ENCODE measurements around the gene TRABD2B. TPM values are rescaled to one million over a fixed set of nuclear protein-coding genes. Genes with fewer than 3 reads are reported as not detected.

Gene TRABD2B
- polyA plus RNA-seq, 1 donor = 3.0 TPM

GRCh38 chr1:47911892-47912291, 85.3 kb downstream of the TRABD2B start:
- H3K4me3 ChIP-seq (ENCODE audit: low read length) = no peak overlapping the region
- no peaks in the 10 kb centered on the region for H3K9me3 ChIP-seq (ENCODE audit: control insufficient read depth, low read depth, low read length)
- H3K36me3 ChIP-seq (ENCODE audit: control insufficient read depth, insufficient read depth, low read length) = no peaks in the 10 kb centered on the region
- no peak for DNase-seq
- WGBS (ENCODE audit: insufficient coverage, low lambda C conversion rate) = no CpG with 5 or more reads among the region's 4 CpGs
- no peak overlapping the region for H3K27ac ChIP-seq (ENCODE audit: low read length)
- H3K4me1 ChIP-seq (ENCODE audit: control insufficient read depth, insufficient read depth, low read length) = peaks cover 19% of the 10 kb centered on the region
- no peaks in the 10 kb centered on the region for H3K27me3 ChIP-seq (ENCODE audit: control insufficient read depth, insufficient read depth, low read length)

- peaks cover 19% of the 10 kb centered on the region for H3K4me1 ChIP-seq (ENCODE audit: control insufficient read depth, insufficient read depth, low read length)
- no peaks in the 10 kb centered on the region for H3K27me3 ChIP-seq (ENCODE audit: control insufficient read depth, insufficient read depth, low read length)
- DNase-seq = no peak
- H3K4me3 ChIP-seq (ENCODE audit: low read length) = no peak overlapping the region
- H3K27ac ChIP-seq (ENCODE audit: low read length) = no peak overlapping the region
- WGBS (ENCODE audit: insufficient coverage, low lambda C conversion rate) = no CpG with 5 or more reads among the region's 9 CpGs
- no peaks in the 10 kb centered on the region for H3K9me3 ChIP-seq (ENCODE audit: control insufficient read depth, low read depth, low read length)
- H3K36me3 ChIP-seq (ENCODE audit: control insufficient read depth, insufficient read depth, low read length) = no peaks in the 10 kb centered on the region
Observed at GRCh38 chr1:47911424-47911823, 85.8 kb downstream of the TRABD2B start.

- Histone ChIP-seq H3K27ac (ENCODE audit: low read length) (no peak overlapping the region), H3K4me1 (ENCODE audit: control insufficient read depth, insufficient read depth, low read length) (peaks cover 10% of the 10 kb centered on the region), H3K9me3 (ENCODE audit: control insufficient read depth, low read depth, low read length) (no peaks in the 10 kb centered on the region), H3K27me3 (ENCODE audit: control insufficient read depth, insufficient read depth, low read length) (no peaks in the 10 kb centered on the region), H3K36me3 (ENCODE audit: control insufficient read depth, insufficient read depth, low read length) (no peaks in the 10 kb centered on the region), H3K4me3 (ENCODE audit: low read length) (no peak overlapping the region)
- WGBS (ENCODE audit: insufficient coverage, low lambda C conversion rate) = 100% methylated on average over 1 of the region's 2 CpGs
- DNase-seq = no peak
Observed at GRCh38 chr1:47908258-47908657, 88.9 kb downstream of the TRABD2B start.

- Histone ChIP-seq H3K9me3 (ENCODE audit: control insufficient read depth, low read depth, low read length) (no peaks in the 10 kb centered on the region), H3K4me1 (ENCODE audit: control insufficient read depth, insufficient read depth, low read length) (peaks cover 2% of the 10 kb centered on the region), H3K36me3 (ENCODE audit: control insufficient read depth, insufficient read depth, low read length) (no peaks in the 10 kb centered on the region), H3K27ac (ENCODE audit: low read length) (no peak overlapping the region), H3K4me3 (ENCODE audit: low read length) (no peak overlapping the region), H3K27me3 (ENCODE audit: control insufficient read depth, insufficient read depth, low read length) (no peaks in the 10 kb centered on the region)
- DNase-seq = no peak
- no CpG with 5 or more reads among the region's 1 CpG for WGBS (ENCODE audit: insufficient coverage, low lambda C conversion rate)
Observed at GRCh38 chr1:47907177-47907528, 90.0 kb downstream of the TRABD2B start.

- H3K36me3 ChIP-seq (ENCODE audit: control insufficient read depth, insufficient read depth, low read length) = no peaks in the 10 kb centered on the region
- no peaks in the 10 kb centered on the region for H3K9me3 ChIP-seq (ENCODE audit: control insufficient read depth, low read depth, low read length)
- no peak overlapping the region for H3K27ac ChIP-seq (ENCODE audit: low read length)
- DNase-seq = no peak
- H3K27me3 ChIP-seq (ENCODE audit: control insufficient read depth, insufficient read depth, low read length) = no peaks in the 10 kb centered on the region
- WGBS (ENCODE audit: insufficient coverage, low lambda C conversion rate) = no CpG with 5 or more reads among the region's 14 CpGs
- no peak overlapping the region for H3K4me3 ChIP-seq (ENCODE audit: low read length)
- peaks cover 2% of the 10 kb centered on the region for H3K4me1 ChIP-seq (ENCODE audit: control insufficient read depth, insufficient read depth, low read length)
Observed at GRCh38 chr1:47906527-47907176, 90.5 kb downstream of the TRABD2B start.

- H3K9me3 ChIP-seq (ENCODE audit: control insufficient read depth, low read depth, low read length) = no peaks in the 10 kb centered on the region
- H3K36me3 ChIP-seq (ENCODE audit: control insufficient read depth, insufficient read depth, low read length) = no peaks in the 10 kb centered on the region
- WGBS (ENCODE audit: insufficient coverage, low lambda C conversion rate) = no CpG with 5 or more reads among the region's 4 CpGs
- no peak for DNase-seq
- no peak overlapping the region for H3K27ac ChIP-seq (ENCODE audit: low read length)
- no peaks in the 10 kb centered on the region for H3K27me3 ChIP-seq (ENCODE audit: control insufficient read depth, insufficient read depth, low read length)
- H3K4me1 ChIP-seq (ENCODE audit: control insufficient read depth, insufficient read depth, low read length) = peaks cover 2% of the 10 kb centered on the region
- H3K4me3 ChIP-seq (ENCODE audit: low read length) = no peak overlapping the region
Observed at GRCh38 chr1:47906009-47906432, 91.2 kb downstream of the TRABD2B start.

- DNase-seq = no peak
- no peaks in the 10 kb centered on the region for H3K9me3 ChIP-seq (ENCODE audit: control insufficient read depth, low read depth, low read length)
- no peak overlapping the region for H3K27ac ChIP-seq (ENCODE audit: low read length)
- peaks cover 2% of the 10 kb centered on the region for H3K4me1 ChIP-seq (ENCODE audit: control insufficient read depth, insufficient read depth, low read length)
- H3K27me3 ChIP-seq (ENCODE audit: control insufficient read depth, insufficient read depth, low read length) = no peaks in the 10 kb centered on the region
- H3K4me3 ChIP-seq (ENCODE audit: low read length) = no peak overlapping the region
- no peaks in the 10 kb centered on the region for H3K36me3 ChIP-seq (ENCODE audit: control insufficient read depth, insufficient read depth, low read length)
Observed at GRCh38 chr1:47903723-47904122, 93.5 kb downstream of the TRABD2B start.

GRCh38 chr1:47901001-47901575, 96.1 kb downstream of the TRABD2B start:
- Histone ChIP-seq H3K9me3 (ENCODE audit: control insufficient read depth, low read depth, low read length) (no peaks in the 10 kb centered on the region), H3K27me3 (ENCODE audit: control insufficient read depth, insufficient read depth, low read length) (no peaks in the 10 kb centered on the region), H3K4me1 (ENCODE audit: control insufficient read depth, insufficient read depth, low read length) (peaks cover 2% of the 10 kb centered on the region), H3K36me3 (ENCODE audit: control insufficient read depth, insufficient read depth, low read length) (no peaks in the 10 kb centered on the region), H3K4me3 (ENCODE audit: low read length) (no peak overlapping the region), H3K27ac (ENCODE audit: low read length) (no peak overlapping the region)
- no peak for DNase-seq
- WGBS (ENCODE audit: insufficient coverage, low lambda C conversion rate) = no CpG with 5 or more reads among the region's 3 CpGs

GRCh38 chr1:47898133-47898845, 98.9 kb downstream of the TRABD2B start:
- no peaks in the 10 kb centered on the region for H3K27me3 ChIP-seq (ENCODE audit: control insufficient read depth, insufficient read depth, low read length)
- WGBS (ENCODE audit: insufficient coverage, low lambda C conversion rate) = 92% methylated on average over 2 of the region's 6 CpGs
- H3K4me3 ChIP-seq (ENCODE audit: low read length) = no peak overlapping the region
- H3K4me1 ChIP-seq (ENCODE audit: control insufficient read depth, insufficient read depth, low read length) = peaks cover 14% of the 10 kb centered on the region
- H3K27ac ChIP-seq (ENCODE audit: low read length) = no peak overlapping the region
- H3K9me3 ChIP-seq (ENCODE audit: control insufficient read depth, low read depth, low read length) = no peaks in the 10 kb centered on the region
- DNase-seq = no peak
- no peaks in the 10 kb centered on the region for H3K36me3 ChIP-seq (ENCODE audit: control insufficient read depth, insufficient read depth, low read length)

GRCh38 chr1:47895279-47896125, 101.7 kb downstream of the TRABD2B start:
- Histone ChIP-seq H3K4me3 (ENCODE audit: low read length) (no peak overlapping the region), H3K36me3 (ENCODE audit: control insufficient read depth, insufficient read depth, low read length) (no peaks in the 10 kb centered on the region), H3K9me3 (ENCODE audit: control insufficient read depth, low read depth, low read length) (no peaks in the 10 kb centered on the region), H3K27ac (ENCODE audit: low read length) (no peak overlapping the region), H3K27me3 (ENCODE audit: control insufficient read depth, insufficient read depth, low read length) (no peaks in the 10 kb centered on the region), H3K4me1 (ENCODE audit: control insufficient read depth, insufficient read depth, low read length) (peaks cover 14% of the 10 kb centered on the region)
- peak in 1 of 2 donors; percentile 63 for DNase-seq
- WGBS (ENCODE audit: insufficient coverage, low lambda C conversion rate) = no CpG with 5 or more reads among the region's 10 CpGs
